DMS53 treated with DMSO at 0.1 percent for 48 hours (cell line): ENCODE measurements around the gene PRRC1.
"Not testable (repeated sequence)": the region's sequence is repeated elsewhere in the genome, so short reads cannot be mapped to it uniquely, and the experiment has no call there.

Source experiments
- DNase-seq: peaks from one replicate; lab custom pipeline; 2025; ENCODE audit not compliant: unreplicated experiment; lab: John Stamatoyannopoulos, UW

PRRC1 gene

DNA sequence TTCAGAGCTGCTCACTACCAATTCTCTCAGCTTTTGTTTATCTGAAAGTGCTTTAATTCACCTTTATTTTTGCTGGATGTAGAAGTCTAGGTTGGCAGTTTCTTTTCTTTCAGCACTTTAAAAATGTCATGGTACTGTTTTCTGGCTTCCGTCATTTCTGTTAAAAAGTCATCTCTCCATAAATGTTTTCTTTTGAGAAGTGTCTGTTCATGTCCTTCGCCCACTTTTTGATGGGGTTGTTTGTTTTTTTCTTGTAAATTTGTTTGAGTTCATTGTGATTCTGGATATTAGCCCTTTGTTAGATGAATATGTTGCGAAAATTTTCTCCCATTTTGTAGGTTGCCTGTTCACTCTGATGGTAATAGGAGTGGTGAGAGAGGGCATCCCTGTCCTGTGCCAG lies 23.1 kb downstream of the PRRC1 start:
- DNase-seq, result not testable (repeated sequence)

DNA sequence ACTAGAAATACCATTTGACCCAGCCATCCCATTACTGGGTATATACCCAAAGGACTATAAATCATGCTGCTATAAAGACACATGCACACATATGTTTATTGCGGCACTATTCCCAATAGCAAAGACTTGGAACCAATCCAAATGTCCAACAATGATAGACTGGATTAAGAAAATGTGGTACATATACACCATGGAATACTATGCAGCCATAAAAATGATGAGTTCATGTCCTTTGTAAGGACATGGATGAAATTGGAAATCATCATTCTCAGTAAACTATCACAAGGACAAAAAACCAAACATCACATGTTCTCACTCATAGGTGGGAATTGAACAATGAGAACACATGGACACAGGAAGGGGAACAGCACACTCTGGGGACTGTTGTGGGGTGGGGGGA lies 27.8 kb downstream of the PRRC1 start:
- not testable (repeated sequence) for DNase-seq

DNA sequence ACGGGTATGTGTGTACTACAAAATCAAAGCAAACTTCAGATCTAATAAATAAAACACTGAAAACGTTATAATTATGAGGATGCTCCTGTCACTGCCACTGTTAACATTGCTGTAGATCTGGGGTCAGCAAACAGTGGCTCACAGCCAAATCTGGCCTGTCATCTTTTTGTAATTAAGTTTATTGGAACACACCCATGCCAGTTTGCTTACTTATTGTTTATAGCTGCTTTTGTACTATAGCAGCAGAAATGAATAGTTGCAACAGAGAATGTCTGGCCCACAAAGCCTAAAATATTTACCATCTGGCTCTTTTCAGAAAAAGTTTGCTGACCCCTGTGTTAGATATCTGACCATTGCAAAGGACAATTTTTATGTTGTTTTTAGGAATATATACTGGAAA lies 32.1 kb downstream of the PRRC1 start:
- no peak for DNase-seq

DNA sequence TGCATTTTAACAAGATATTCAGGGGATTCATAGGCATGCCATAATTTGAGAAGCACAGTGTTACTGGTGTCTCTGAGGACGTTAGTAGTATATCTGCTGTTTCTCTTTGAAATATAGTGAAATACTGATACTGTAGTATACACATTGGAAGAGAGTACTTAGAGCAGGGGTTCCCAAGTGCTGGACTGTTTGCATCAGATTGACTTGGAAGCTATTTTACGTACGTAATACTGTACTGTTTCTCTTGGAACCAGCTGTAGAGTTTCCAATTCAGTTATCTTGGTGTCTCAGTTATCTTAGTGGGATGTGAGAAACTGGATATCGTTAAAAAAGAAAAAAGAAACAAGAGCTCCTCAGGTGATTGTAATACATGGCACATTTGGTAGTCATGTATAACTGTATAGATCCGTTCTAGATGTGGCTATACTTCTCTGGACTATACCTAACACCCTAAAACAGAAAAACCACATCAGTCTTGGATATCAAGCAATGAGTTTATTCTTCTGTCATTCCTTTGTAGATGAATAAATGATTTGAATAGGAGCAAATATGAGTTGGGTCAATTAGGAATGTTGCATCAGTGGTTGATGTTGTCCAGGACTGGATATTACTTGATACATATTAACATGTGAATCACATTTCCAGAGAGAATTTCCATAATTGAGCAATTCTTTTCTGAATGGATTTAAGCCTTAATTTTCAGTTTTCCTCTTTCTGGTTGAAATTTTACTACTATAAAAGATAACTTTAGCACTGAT lies 33.4 kb downstream of the PRRC1 start:
- no peak for DNase-seq

DNA sequence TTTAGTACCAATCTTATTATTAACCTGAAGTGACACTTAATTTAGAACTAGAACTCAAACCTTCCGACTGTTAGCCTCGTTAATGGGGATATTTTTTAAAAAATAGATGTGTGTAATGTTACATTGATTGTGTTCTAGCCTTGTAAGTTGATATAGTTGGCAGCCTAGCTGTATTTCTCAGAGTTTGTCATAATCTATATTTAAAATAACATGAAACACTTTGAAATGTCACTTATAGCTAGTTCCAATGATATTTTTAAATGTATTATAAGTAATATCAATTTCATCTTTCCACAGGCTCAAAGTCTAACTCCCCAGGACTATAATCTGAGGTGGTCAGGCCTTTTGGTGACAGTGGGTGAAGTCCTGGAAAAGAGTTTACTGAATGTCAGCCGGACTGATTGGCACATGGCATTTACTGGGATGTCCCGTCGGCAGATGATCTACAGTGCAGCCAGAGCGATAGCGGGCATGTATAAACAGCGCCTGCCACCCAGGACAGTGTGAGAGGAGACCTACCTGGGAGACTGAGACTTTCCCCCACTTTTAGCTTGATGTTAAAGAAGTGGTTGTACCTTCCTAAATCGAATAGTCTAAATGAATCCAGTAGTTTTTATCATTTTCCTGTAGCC lies 34.1 kb downstream of the PRRC1 start:
- DNase-seq, result no peak

DNA sequence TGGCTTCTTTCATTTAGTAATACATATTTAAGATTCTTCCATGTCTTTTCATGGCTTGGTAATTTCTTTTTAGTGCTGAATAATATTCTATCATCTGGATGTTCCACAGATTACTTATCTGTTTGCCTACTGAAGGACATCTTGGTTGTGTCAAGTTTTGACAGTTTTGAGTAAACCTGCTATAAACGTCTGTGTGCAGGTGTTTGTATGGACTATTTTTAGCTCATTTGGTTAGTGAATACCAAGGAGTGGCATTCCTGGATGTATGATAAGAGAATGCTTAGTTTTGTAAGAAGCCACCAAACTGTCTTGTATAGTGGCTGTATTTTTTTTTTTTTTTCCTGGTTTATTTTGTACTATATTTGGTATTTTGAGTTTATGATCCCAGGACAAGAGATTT lies 38.4 kb downstream of the PRRC1 start:
- DNase-seq, result no peak

DNA sequence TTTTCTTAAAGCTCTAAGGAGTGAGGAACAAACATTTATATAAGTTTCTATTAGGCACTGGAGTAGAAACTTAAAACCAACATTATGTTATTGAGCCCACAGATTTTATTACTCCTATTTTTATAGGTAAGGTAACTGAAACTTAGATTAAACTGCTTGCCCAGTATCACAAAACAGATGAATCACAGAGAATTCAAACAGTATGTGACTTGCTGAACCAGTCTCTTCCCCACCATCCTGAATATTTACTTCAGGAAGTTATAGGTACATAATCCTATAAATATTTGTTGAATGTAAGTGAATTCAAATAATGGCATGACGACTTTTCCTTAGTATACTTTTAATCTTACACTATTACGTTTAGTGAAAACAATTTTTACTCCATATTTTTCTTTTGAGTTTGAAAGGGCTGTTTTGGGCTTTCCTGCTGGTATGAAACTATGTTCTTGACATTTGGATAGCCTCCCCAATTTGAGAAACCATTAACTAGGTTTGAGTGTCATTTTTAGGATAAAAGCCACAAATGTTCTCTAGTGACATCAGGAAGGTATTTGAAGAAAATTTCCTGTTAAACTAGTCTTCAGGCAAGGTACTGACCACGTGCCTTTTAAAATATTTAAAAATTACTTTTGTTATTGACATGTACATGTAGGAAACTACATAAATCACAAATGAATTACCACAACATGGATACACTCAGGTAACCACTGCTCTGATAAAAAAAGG lies 39.3 kb downstream of the PRRC1 start:
- no peak for DNase-seq

DNA sequence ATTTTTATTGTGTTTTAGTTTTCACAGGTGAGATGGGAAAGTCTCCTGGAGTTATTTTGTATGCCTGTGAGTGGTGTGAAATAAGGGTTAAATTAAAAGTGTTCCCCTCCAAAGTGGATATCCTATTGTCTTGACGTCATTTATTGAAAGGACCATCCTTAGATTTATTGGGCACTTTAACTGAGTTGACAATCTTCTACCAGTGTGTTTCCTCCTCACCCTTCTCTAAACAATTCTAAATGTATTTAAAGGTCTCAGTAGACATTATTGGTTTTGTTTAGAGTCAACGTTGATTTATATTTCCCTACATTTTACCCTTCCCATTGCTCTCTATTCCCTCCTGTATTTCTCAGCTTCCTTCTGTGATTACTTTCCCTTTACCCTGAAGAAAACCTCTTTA lies 40.8 kb downstream of the PRRC1 start:
- no peak for DNase-seq

DNA sequence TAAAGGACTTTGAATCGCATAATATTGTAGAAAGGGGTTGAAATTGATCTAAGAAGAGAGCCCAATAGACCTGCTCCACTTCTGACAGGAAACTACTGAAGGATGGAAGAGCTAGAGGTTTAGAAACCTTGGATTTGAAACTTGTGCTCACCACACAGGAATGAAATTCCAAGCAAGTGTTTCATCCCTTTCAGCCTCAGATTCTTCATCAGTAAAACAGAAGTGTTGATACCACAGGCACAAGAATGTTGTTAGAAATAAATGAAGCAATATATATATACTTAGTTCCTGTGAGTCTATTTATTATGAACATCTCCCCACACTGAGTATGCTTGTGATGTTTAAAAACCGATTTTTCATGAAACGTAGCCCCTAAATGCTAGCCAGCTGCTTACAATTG lies 43.8 kb downstream of the PRRC1 start:
- no peak for DNase-seq

DNA sequence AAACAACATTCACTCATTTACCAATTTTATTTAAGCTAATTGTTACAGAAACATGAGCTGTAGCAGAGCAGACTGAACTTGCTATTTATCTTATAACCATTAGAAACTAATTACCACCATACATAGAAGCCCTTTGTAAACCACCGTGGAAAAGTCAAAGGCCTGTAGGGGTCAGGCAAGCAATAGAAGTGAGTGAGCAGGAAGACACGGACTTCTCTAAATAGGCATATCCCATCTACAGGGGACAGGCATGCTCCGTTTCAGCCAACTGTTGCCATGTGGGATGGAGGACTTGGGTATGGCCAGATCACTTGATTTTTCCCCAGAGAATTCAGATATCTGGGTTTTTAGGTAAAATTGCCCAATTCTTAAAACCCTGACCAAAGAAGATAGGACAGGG lies 44.8 kb downstream of the PRRC1 start:
- no peak for DNase-seq

DNA sequence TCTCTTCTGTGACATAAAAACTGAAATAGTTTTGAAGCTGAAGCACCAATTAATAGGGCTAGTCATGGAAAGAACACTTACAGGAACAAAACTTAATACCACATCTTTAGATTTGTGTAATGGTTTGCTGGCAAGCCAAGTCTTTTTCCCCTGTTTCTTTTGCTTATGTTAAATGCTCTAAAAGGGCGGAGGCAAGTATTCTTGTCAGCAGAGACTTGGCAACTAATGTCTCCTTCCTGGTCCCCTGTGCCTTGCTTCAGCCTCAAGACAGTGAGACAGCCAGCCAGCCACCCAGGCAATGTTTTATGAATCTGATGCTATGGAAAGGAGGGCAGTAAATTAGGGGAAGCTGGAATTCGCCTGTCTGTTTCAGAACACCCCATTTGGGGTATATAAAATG lies 45.7 kb downstream of the PRRC1 start:
- no peak for DNase-seq

DNA sequence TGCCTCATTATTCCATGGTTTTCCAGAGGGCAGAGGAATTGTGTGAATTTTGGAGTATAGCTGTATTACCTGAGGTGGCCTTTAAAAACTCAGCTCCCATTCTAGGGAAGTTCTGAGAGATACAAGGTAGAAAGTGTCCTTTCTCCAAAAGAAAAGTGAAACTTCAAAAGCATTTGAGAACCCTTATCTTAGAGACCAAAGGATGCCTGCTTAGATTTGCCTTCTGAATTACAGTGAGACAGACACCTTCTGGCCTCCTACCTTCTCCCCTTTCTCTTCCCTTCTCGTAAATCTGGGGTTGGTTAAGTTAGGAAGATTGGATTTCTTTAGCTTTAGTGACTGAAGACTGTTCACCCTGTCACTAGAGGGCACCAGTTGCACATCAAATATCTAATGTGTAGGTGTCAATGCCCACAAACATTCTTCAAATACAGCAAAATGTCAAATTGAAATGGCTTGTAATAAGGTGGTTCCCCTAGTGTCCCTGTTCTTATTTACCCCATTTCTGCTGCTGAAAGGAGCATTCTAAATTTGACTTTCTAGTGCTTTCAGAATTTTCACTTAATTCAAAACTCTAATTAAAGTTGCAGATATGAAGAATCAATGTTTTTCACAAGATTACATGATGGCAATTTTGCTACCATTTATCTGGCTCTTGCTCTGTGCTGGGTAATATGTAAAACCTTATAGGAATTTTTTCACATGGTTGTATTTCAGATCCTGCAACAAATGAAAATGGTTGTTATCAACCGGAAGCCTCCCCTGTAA lies 46.7 kb downstream of the PRRC1 start:
- peak; percentile 62 for DNase-seq

DNA sequence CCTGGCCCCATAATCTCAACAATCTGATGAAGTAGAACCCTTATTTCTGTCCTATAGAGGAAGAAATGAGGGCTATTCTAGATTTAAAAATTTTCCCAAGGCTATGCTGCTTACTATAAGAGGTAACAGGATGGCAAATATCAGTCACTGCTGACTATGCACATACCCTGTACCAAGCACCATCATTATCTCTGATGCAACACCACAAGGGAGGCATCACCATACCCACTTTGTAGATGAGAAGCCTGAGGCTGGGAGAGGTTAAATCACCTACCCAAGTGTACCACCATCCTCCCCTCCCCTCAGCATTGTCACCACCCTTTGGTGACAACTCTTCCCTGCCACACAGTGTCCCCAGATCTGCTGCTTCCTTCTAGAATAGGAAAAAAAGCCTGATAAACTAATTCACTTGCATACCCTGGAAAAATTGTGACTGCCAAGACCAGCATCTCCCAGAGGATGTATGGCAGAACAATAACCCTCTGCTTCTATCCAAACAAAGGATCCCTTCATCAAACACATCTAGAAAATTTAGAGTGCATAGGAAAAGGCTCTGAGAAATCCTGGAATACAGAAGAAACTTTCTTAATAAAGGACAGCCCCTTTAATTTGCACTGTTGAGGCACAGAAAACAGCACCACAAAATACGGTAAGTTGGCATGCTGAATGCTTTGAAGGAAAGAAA lies 48.3 kb downstream of the PRRC1 start:
- DNase-seq, result no peak

DNA sequence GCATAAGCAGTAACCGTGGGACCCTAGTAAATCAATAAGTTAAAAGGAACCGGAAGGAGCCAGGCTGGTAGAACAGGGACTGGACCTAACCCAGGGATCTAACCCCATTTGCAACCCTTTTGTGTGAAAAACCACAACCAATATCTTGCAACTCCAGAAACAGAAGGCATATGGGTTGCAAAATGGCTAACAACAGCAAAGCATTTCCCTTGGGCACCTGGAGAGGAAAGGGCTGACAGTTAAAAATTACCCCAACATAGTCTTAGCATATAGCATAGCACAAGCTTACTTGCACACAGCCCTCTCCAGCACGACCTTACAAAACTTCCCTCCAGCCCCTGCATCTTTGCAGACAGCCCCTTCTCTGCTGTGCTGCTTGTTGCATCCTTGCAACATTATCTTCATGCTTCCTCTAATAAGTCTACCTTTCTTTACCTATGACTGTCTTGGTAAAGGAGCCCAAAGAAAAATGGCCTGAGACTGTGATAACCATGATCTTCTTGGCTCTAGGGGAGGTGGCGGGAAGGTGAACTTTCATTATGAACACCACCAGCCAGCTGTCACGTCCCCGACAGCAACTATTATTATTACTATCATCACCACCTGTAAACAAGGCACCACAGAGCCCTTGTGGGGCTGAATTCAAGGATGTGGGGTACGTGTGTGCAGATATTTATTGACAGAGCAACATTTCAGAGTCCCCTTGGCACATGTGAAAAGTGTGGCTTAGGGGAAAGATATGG lies 49.8 kb downstream of the PRRC1 start:
- DNase-seq, result no peak

DNA sequence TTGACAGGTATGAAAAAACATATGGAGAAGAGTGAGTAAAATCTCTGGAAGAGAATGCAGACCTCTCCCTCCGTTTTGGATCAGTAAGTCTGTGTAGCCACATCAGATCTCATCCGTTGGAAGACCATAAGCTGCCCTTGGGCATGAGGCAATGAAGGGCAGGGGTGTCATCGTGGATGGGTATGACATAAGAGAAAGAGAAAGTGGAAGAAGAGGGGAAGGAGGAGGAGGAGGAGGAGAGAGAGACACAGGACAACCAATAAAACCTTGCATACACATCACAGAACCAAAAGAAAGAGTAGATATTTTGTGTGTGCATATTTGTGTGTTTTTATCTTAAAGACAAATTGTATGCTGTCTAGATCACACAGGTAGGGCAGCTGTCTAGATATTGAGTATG lies 50.7 kb downstream of the PRRC1 start:
- no peak for DNase-seq

DNA sequence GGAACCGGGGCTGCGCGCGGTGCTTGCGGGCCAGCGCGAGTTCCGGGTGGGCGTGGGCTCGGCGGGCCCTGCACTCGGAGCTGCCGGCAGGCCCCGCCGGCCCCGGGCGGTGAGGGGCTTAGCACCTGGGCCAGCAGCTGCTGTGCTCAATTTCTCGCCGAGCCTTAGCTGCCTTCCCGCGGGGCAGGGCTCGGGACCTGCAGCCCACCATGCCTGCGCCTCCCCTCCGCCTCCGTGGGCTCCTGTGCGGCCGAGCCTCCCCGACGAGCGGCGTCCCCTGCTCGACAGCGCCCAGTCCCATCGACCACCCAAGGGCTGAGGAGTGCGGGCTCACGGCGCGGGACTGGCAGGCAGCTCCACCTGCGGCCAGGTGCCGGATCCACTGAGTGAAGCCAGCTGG lies 52.0 kb downstream of the PRRC1 start:
- DNase-seq, result not testable (repeated sequence)

DNA sequence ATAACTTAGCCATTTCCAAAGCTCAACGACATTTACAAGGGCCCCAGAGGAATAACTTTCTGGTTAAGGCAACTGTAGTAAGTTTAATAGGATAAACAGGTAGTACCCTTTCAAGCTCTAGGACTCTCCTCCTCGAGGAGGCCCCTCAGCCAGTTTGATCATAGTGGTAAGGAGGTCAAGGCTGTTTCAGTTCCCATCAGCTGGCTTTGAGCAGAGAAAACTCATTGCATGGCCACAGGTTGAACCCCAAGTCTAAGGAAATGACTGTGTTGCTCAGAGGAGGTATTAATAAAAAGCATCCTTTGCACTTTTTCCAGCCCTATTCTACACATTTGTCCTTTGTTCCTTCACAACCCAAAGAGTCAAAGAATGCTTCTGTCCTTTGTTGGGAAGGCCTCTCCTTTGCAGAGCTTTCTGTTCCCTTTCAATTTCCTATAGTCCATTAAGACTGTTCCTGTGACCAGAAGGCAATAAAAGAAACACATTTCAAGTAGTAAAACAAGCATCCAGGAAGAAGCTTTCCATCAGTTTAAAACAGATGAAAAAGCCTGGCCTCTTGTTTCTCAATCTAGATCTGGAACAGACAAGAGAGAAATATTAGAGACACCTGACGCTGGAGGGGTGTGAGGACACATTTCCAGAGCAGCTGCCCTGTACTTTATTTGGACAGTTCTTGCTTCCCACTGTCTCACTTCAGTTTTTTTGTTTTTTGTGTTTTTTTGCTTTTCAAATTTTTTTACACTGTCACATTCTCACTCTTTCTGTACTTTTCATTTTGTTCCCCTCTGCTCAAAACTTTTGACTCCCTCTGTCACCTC lies 54.1 kb downstream of the PRRC1 start:
- DNase-seq, result no peak

DNA sequence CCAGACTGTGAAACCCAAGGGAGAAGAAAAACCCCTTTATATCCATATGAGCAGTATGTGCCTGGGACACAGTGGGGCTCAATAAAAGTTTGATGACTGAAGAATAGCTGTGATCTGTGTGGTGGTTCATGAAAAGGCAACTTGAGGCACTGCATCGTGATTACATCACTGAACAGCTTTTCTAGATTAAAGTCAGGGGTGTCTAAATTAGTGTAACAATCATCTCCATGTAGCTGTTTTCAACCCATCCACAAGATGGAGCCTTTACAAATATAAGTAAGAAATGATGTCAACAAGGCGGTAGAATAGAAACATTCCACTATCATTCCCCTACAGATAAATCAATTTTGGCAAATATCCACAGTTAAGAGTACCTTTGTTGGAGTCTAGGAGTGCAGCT lies 55.5 kb downstream of the PRRC1 start:
- DNase-seq, result peak; percentile 41
